Naive B cell (primary cell): Measurements from ENCODE around the gene MPG. TPM values are rescaled to one million over a fixed set of nuclear protein-coding genes. Genes with fewer than 3 reads are reported as not detected.
"Not testable (repeated sequence)": the region's sequence is repeated elsewhere in the genome, so short reads cannot be mapped to it uniquely, and the experiment has no call there.

ENCODE experiments used
- ATAC-seq, 2 donors: fragments of 150-1000 bp; cut with Tn5 transposase; 2 replicates each; pipeline ENCODE4 v1.10.0; 2021; ENCODE audit warnings: low read depth in 2 of 2, mild to moderate bottlenecking in 2 of 2, moderate library complexity in 2 of 2
- DNase-seq: peaks from one replicate; pipeline ENCODE4 v3.0.0; 2022
- H3K27ac Mint-ChIP-seq, 6 donors: one replicate each; pipeline ENCODE4 v1.8.0; 2020 to 2022; ENCODE audit warnings: mild to moderate bottlenecking in 6 of 6, mixed read lengths in 6 of 6, moderate library complexity in 5 of 6, inconsistent platforms in 2 of 6
- H3K27me3 Mint-ChIP-seq, 3 donors: one replicate each; pipeline ENCODE4 v1.8.0; 2021 to 2022; ENCODE audit warnings: mixed read lengths in 3 of 3, mild to moderate bottlenecking in 1 of 3
- H3K36me3 Mint-ChIP-seq, 2 donors: one replicate each; pipeline ENCODE4 v1.8.0; 2020 to 2022; ENCODE audit warnings: mixed read lengths in 2 of 2, inconsistent platforms in 1 of 2, mild to moderate bottlenecking in 1 of 2
- H3K4me1 Mint-ChIP-seq, 3 donors: one replicate each; pipeline ENCODE4 v1.8.0; 2020 to 2022; ENCODE audit warnings: mixed read lengths in 3 of 3, inconsistent platforms in 1 of 3, mild to moderate bottlenecking in 1 of 3, moderate library complexity in 1 of 3
- H3K4me3 Mint-ChIP-seq, 8 donors: one replicate each; pipeline ENCODE4 v1.8.0; 2020 to 2022; ENCODE audit warnings: mild to moderate bottlenecking in 8 of 8, mixed read lengths in 8 of 8, moderate library complexity in 8 of 8, inconsistent platforms in 2 of 8
- H3K9me3 Mint-ChIP-seq, 7 donors: one replicate each; pipeline ENCODE4 v1.8.0; 2020 to 2022; ENCODE audit warnings: mixed read lengths in 7 of 7, mild to moderate bottlenecking in 5 of 7, inconsistent platforms in 2 of 7, moderate library complexity in 1 of 7
- polyA plus RNA-seq, 6 donors: library from polyadenylated mRNA; unstranded; fragments of 300-500 nt; fragmentation: Illumina TruSeq; gene quantifications; one replicate each; pipeline ENCODE4 v1.2.3, GENCODE V29; 2021; ENCODE audit warnings: low read depth in 6 of 6

The MPG gene
- polyA plus RNA-seq = 100 to 1,000 TPM in 1 of 6 donors, 10 to 100 TPM in 5; 81.3 to 119 (median 84.6) TPM

GRCh38 chr16:77807-78443 is at the start of gene MPG:
Gene MPG, plus strand, starts transcription at chr16:78225. Its CDS starts 85 bp downstream, at chr16:78310.
- DNase-seq (peak; percentile 82), ATAC-seq (peak; percentile 80 to 85)
- peaks cover 28 to 45% (median 44%) of the 10 kb centered on the region in 3 donors for H3K4me1 Mint-ChIP-seq
- H3K4me3 Mint-ChIP-seq = peak within 1 kb of the TSS; percentile 87 to 94 (median 91)
- peak within 1 kb of the TSS; percentile 82 to 91 (median 85) for H3K27ac Mint-ChIP-seq
- peaks cover 0 to 1% (median 0%) of the 10 kb centered on the region in 7 donors for H3K9me3 Mint-ChIP-seq
- H3K36me3 Mint-ChIP-seq = no peaks in the 10 kb centered on the region
- peaks cover 6 to 22% (median 21%) of the 10 kb centered on the region in 3 donors for H3K27me3 Mint-ChIP-seq

DNA sequence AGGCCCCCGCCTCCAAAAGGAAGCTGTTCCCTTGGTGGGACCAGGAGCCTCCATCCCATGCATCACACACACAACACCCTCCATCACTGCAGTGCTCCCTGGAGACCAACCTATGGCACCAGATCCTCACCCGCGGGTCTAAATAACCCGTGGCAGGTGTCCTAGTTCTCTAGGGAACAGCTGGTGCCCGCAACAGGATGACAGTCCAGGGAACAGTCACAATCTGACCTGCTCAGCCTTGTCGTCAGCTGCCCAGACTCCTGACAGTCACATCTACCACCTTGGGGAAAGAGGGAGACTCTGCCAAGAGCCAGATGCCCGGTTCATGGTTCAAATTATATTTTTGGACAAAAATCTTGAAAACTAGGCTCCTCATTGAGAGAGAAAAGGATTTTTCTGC is 47.4 kb upstream of the MPG start:
- not testable (repeated sequence) for DNase-seq, H3K36me3 Mint-ChIP-seq, H3K9me3 Mint-ChIP-seq, ATAC-seq, H3K27me3 Mint-ChIP-seq
- H3K4me1 Mint-ChIP-seq = peaks cover 25 to 39% (median 26%) of the 10 kb centered on the region in 3 donors
- H3K4me3 Mint-ChIP-seq = peak overlapping the region in 6 of 8 donors; percentile 37 to 72 (median 56)
- peak overlapping the region in 3 of 6 donors; percentile 51 to 95 (median 60) for H3K27ac Mint-ChIP-seq

GRCh38 chr16:33154-33876 is 44.7 kb upstream of the MPG start:
- H3K27me3 Mint-ChIP-seq, H3K9me3 Mint-ChIP-seq, H3K36me3 Mint-ChIP-seq, ATAC-seq, DNase-seq: not testable (repeated sequence)
- Mint-ChIP-seq H3K27ac (peak overlapping the region in 5 of 6 donors; percentile 36 to 99 (median 97)), H3K4me3 (peak overlapping the region; percentile 91 to 98 (median 94)), H3K4me1 (peaks cover 49 to 66% (median 51%) of the 10 kb centered on the region in 3 donors)

DNA sequence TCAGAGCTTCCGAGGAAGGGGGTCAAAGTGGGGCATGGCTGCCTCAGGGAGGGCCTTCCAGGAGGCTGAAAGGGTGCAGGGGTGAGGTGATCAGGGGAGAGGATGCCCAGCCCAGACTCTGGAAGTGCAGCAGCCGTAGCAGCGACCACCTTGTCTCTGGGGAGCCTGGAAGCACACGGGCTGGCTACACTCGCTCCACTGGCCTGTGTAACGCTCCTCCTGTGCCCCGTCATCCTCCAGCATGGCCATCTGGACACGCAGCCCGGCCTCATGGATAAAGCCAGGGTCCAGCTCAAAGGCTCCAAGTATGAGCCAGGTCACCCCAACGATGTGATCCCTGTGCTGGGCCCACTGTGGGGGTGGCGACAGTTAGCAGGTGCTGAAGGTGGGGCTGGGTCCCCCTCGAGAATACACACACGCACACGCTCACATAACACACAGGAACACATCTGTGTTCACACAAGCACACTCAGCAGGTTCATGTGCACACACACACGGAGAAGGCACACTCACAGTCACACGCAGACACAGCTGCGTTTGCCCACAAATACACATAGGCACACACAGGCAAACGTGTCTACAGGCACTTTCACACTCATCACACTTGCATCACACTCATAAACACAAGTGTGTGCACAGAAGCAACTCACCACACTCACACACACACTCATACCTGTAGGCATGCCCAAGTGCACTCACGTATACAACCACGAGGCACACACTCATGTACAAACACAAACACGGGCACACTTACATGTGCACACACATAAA is 44.0 kb upstream of the MPG start:
- H3K27me3 Mint-ChIP-seq = no peaks in the 10 kb centered on the region
- H3K4me3 Mint-ChIP-seq = peak overlapping the region; percentile 91 to 98 (median 94)
- H3K4me1 Mint-ChIP-seq = peaks cover 57 to 73% (median 58%) of the 10 kb centered on the region in 3 donors
- no peak for DNase-seq
- peak overlapping the region; percentile 97 to 100 (median 98) for H3K27ac Mint-ChIP-seq
- no peaks in the 10 kb centered on the region for H3K36me3 Mint-ChIP-seq
- ATAC-seq = no peak
- no peaks in the 10 kb centered on the region for H3K9me3 Mint-ChIP-seq

DNA sequence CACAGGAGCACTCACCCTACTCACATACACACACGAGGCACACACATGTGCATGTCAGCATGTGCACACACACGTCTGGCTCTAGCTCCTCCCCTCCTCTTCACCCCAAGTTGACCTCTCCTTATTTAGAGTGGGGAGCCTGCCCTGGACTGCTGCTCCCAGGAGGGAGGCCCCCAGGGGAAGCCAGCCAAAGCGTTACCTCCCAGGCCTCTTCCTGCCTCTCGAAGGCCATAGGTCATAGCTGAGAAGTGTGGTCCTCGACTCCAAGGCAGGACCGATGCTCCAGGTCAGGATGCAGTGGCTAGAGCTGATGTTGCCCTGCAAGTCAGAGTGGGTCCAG is 43.4 kb upstream of the MPG start:
- DNase-seq = no peak
- no peaks in the 10 kb centered on the region for H3K27me3 Mint-ChIP-seq

GRCh38 chr16:35011-35677 is 42.9 kb upstream of the MPG start:
- peak overlapping the region; percentile 97 to 100 (median 98) for H3K27ac Mint-ChIP-seq

More for the DNA sequence above, 43.4 kb upstream of the MPG start:
- Mint-ChIP-seq H3K4me1 (peaks cover 62 to 78% (median 63%) of the 10 kb centered on the region in 3 donors), H3K36me3 (no peaks in the 10 kb centered on the region), H3K27ac (peak overlapping the region; percentile 97 to 100 (median 98)), H3K9me3 (no peaks in the 10 kb centered on the region), H3K4me3 (peak overlapping the region; percentile 91 to 98 (median 94))
- peak in 1 of 2 donors; percentile 0 for ATAC-seq

DNA sequence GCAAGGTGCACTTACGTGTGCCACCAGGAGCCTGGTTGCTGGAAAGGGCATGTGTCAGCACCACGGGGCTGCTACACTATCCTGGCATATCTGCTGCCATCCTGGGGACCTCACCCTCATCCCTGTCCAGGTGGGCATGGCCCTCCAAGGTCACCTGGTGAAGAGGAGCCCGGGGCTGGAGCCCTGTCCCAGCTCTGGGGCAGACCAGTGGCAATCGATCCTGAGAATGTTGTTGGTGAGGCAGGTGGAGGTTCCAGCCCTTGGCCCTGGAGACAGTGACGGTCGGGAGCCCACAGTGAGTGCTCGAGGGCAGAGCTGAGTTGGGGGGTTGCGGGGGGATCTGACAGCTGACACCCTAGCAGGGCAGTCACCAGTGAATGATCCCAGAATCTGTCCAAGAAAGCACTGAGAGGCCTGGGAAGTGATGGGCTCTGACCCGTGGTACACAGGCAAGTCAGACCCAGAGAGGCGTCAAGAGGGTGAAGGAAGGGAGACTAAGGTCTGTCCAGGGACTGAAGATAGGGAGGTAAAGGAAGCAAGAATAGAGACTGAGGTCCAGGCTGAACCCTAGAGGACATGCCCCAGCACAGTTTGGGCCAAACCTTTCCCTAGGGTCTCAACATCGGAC is 42.2 kb upstream of the MPG start:
- H3K27ac Mint-ChIP-seq = peak overlapping the region; percentile 85 to 100 (median 98)
- no peaks in the 10 kb centered on the region for H3K9me3 Mint-ChIP-seq
- DNase-seq (no peak), ATAC-seq (no peak)
- peaks cover 58 to 70% (median 65%) of the 10 kb centered on the region in 3 donors for H3K4me1 Mint-ChIP-seq
- H3K36me3 Mint-ChIP-seq = no peaks in the 10 kb centered on the region
- H3K27me3 Mint-ChIP-seq = no peaks in the 10 kb centered on the region
- H3K4me3 Mint-ChIP-seq = peak overlapping the region; percentile 75 to 98 (median 92)

More at GRCh38 chr16:35011-35677, 42.9 kb upstream of the MPG start:
- Mint-ChIP-seq H3K27me3 (no peaks in the 10 kb centered on the region), H3K36me3 (no peaks in the 10 kb centered on the region), H3K4me1 (peaks cover 64 to 76% (median 65%) of the 10 kb centered on the region in 3 donors), H3K4me3 (peak overlapping the region; percentile 91 to 98 (median 94)), H3K9me3 (no peaks in the 10 kb centered on the region)
- DNase-seq = peak; percentile 79
- peak; percentile 68 for ATAC-seq

DNA sequence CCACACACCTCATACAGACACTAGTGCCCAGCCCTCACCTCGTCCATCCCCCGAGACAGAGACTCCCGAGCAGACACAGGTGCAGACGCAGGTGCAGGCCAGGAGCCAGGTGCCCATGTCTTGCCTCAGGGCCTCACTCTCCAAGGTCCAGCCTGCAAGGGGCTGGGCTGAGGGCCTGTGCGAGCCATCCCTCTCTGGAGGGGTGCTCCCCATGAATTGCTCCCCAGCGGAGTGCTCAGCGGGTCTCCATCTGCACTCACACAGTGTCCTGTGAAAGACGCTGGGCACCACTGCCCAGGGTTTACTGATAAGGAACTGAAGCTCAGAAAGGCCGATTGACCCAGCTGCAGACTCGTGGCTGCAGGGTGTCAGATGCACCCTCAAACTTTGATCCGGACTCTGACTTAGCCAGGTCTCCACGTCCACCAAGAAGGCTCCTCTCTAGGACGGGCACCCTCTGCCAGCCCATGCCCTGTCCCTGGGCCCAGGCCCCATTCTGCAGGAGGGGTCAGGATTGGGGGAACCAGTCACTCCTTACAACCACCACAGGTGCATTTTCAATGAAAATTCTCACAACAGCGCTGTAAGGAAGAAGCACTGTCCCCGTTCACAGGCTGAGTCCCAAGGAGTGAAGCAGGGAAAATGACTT is 41.6 kb upstream of the MPG start:
- H3K36me3 Mint-ChIP-seq = no peaks in the 10 kb centered on the region
- H3K9me3 Mint-ChIP-seq = no peaks in the 10 kb centered on the region
- no peaks in the 10 kb centered on the region for H3K27me3 Mint-ChIP-seq
- H3K4me3 Mint-ChIP-seq = peak overlapping the region; percentile 69 to 98 (median 91)
- DNase-seq (no peak), ATAC-seq (no peak)
- H3K4me1 Mint-ChIP-seq = peaks cover 58 to 72% (median 65%) of the 10 kb centered on the region in 3 donors
- H3K27ac Mint-ChIP-seq = peak overlapping the region; percentile 97 to 100 (median 98)

GRCh38 chr16:37511-37910 is 40.5 kb upstream of the MPG start:
- no peaks in the 10 kb centered on the region for H3K27me3 Mint-ChIP-seq
- peaks cover 3 to 10% of the 10 kb centered on the region in 2 donors for H3K36me3 Mint-ChIP-seq
- ATAC-seq (peak; percentile 34 to 39), DNase-seq (peak; percentile 60)
- H3K27ac Mint-ChIP-seq = peak overlapping the region; percentile 97 to 100 (median 98)
- H3K9me3 Mint-ChIP-seq = no peaks in the 10 kb centered on the region
- peaks cover 67 to 77% (median 72%) of the 10 kb centered on the region in 3 donors for H3K4me1 Mint-ChIP-seq
- H3K4me3 Mint-ChIP-seq = peak overlapping the region; percentile 81 to 98 (median 92)

DNA sequence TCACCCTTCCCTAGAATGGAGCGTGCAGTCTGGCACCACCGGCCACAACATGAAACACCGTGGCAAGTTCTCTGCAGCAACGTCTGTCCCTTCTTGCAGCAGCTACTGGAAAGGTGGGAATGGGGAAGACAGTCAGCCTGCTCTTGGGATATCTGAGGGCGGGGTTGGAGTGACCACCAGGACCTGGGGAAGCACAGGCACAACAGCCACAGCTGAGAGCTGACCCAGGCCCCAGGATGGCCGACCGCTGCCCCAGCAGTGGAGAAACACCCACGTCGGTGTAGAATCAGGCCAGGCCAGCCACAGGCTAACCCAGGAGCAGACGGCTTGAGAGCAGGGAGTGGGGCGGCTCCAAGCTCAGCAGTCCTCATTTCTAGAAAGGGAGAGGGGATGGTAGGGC is 39.8 kb upstream of the MPG start:
- H3K9me3 Mint-ChIP-seq, DNase-seq, H3K27me3 Mint-ChIP-seq, ATAC-seq: not testable (repeated sequence)
- peak overlapping the region; percentile 97 to 100 (median 98) for H3K27ac Mint-ChIP-seq
- H3K36me3 Mint-ChIP-seq = peaks cover 10 to 17% of the 10 kb centered on the region in 2 donors
- H3K4me1 Mint-ChIP-seq = peaks cover 72 to 80% (median 78%) of the 10 kb centered on the region in 3 donors
- H3K4me3 Mint-ChIP-seq = peak overlapping the region; percentile 81 to 98 (median 92)

GRCh38 chr16:38941-39892 is 38.8 kb upstream of the MPG start:
- peak; percentile 86 for DNase-seq
- Mint-ChIP-seq H3K9me3 (no peaks in the 10 kb centered on the region), H3K4me3 (peak overlapping the region; percentile 80 to 98 (median 87)), H3K36me3 (peaks cover 12 to 27% of the 10 kb centered on the region in 2 donors), H3K27ac (peak overlapping the region; percentile 97 to 100 (median 98)), H3K27me3 (no peaks in the 10 kb centered on the region), H3K4me1 (peaks cover 69 to 74% (median 71%) of the 10 kb centered on the region in 3 donors)
- peak; percentile 84 to 86 for ATAC-seq
